ENCODE measurements around the gene IQCK.
A peak's percentile ranks its signal among the peaks of the same experiment; 100 is the strongest.

Gene IQCK

DNA sequence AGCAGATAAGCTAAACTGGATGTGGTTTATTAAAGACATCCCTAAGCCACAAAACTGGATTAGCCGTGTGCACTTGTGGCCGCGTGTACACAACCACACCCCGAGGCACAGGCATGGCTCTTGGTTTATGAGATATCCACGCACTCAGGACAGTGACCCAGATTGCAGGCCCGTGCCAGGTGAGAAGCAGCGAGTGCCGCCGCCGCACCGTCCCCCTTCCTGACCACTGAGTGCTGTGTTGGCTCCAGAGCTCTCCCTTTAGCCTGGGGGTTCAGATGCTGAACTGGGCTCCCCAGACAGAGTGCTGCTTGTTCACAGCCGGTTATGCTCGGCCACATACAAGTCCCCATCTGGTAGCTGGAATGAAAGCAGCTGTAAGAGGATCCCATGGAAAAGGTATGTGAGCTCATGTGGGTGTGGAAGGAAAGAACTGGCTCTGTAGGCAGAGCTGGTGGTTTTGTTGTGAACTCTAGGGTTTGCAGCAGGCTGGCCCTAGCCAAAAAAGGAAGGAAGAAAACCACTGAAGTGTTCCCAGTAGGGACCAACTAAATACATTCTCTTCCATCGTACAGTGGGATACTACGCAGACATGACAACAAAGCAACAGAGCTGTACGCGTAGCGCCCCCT, 29.6 kb upstream of the IQCK start:
- DNase-seq, result no peak
- H3K36me3 ChIP-seq (replicated peaks), result peaks cover 23% of the 10 kb centered on the region
- TF ChIP-seq, protein P1, sequence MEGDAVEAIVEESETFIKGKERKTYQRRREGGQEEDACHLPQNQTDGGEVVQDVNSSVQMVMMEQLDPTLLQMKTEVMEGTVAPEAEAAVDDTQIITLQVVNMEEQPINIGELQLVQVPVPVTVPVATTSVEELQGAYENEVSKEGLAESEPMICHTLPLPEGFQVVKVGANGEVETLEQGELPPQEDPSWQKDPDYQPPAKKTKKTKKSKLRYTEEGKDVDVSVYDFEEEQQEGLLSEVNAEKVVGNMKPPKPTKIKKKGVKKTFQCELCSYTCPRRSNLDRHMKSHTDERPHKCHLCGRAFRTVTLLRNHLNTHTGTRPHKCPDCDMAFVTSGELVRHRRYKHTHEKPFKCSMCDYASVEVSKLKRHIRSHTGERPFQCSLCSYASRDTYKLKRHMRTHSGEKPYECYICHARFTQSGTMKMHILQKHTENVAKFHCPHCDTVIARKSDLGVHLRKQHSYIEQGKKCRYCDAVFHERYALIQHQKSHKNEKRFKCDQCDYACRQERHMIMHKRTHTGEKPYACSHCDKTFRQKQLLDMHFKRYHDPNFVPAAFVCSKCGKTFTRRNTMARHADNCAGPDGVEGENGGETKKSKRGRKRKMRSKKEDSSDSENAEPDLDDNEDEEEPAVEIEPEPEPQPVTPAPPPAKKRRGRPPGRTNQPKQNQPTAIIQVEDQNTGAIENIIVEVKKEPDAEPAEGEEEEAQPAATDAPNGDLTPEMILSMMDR (IDR thresholded peaks at IDR 0.05; ENCODE audit: low read depth, low read length, missing control alignments), result no peak

GRCh38 chr16:19689342-19689741, 28.7 kb upstream of the IQCK start:
- Histone ChIP-seq H3K27me3 (replicated peaks) (no peaks in the 10 kb centered on the region), H3K4me3 (ENCODE audit: low read depth, low read length) (no peak overlapping the region), H3K27ac (no peak overlapping the region), H3K36me3 (replicated peaks) (peaks cover 17% of the 10 kb centered on the region)
- TF ChIP-seq, protein P1 (IDR thresholded peaks at IDR 0.05; ENCODE audit: low read depth, low read length, missing control alignments), result no peak
- no peak for DNase-seq
- in situ Hi-C loops (cut with HindIII; ENCODE audit: low pct_ligation_motif_present, low sequenced_read_pairs), result no loop called here

More for the DNA sequence above, 29.6 kb upstream of the IQCK start:
- Histone ChIP-seq H3K27me3 (replicated peaks) (no peaks in the 10 kb centered on the region), H3K27ac (no peak overlapping the region), H3K4me3 (ENCODE audit: low read depth, low read length) (no peak overlapping the region)
- in situ Hi-C loops (cut with HindIII; ENCODE audit: low pct_ligation_motif_present, low sequenced_read_pairs), result no loop called here

- H3K27ac ChIP-seq, result no peak overlapping the region
- peaks cover 15% of the 10 kb centered on the region for H3K36me3 ChIP-seq (replicated peaks)
- no peaks in the 10 kb centered on the region for H3K27me3 ChIP-seq (replicated peaks)
- no peak overlapping the region for H3K4me3 ChIP-seq (ENCODE audit: low read depth, low read length)
- in situ Hi-C loops (cut with HindIII; ENCODE audit: low pct_ligation_motif_present, low sequenced_read_pairs), result no loop called here
- TF ChIP-seq, protein P1 (IDR thresholded peaks at IDR 0.05; ENCODE audit: low read depth, low read length, missing control alignments), result no peak
- DNase-seq, result no peak
Measured at GRCh38 chr16:19690196-19690595, 27.9 kb upstream of the IQCK start.

GRCh38 chr16:19691161-19691711, 26.8 kb upstream of the IQCK start:
- Histone ChIP-seq H3K27ac (no peak overlapping the region), H3K27me3 (replicated peaks) (no peaks in the 10 kb centered on the region), H3K4me3 (ENCODE audit: low read depth, low read length) (no peak overlapping the region), H3K36me3 (replicated peaks) (peaks cover 10% of the 10 kb centered on the region)
- in situ Hi-C loops (cut with HindIII; ENCODE audit: low pct_ligation_motif_present, low sequenced_read_pairs), result no loop called here
- TF ChIP-seq, protein P1 (IDR thresholded peaks at IDR 0.05; ENCODE audit: low read depth, low read length, missing control alignments), result no peak
- DNase-seq, result no peak

DNA sequence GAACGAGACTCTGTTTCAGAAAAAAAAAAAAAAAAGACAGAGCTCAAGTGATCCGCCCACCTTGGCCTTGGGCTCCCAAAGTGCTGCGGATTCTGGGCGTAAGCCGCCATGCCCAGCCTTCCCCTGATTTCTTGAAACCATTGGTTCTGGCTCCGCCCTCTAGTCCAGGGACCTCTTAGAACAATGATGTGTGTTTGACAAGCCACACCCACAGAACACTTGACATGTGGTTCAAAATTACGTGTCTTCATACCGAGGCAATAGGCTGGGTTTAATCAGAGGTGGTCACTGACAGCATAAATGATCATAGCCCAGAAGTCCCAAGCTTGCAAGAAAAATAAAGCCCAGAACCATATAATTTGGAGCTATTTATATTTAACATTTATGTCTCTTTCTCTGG, 23.1 kb upstream of the IQCK start:
- H3K4me3 ChIP-seq (ENCODE audit: low read depth, low read length), result no peak overlapping the region
- peaks cover 6% of the 10 kb centered on the region for H3K36me3 ChIP-seq (replicated peaks)
- H3K27ac ChIP-seq, result no peak overlapping the region
- in situ Hi-C loops (cut with HindIII; ENCODE audit: low pct_ligation_motif_present, low sequenced_read_pairs), result no loop called here
- TF ChIP-seq, protein P1 (IDR thresholded peaks at IDR 0.05; ENCODE audit: low read depth, low read length, missing control alignments), result no peak
- no peaks in the 10 kb centered on the region for H3K27me3 ChIP-seq (replicated peaks)
- no peak for DNase-seq

- no peaks in the 10 kb centered on the region for H3K27me3 ChIP-seq (replicated peaks)
- DNase-seq, result peak; percentile 92
- H3K27ac ChIP-seq, result peak overlapping the region; percentile 79
- TF ChIP-seq, protein P1 (IDR thresholded peaks at IDR 0.05; ENCODE audit: low read depth, low read length, missing control alignments), result no peak
- H3K36me3 ChIP-seq (replicated peaks), result peaks cover 6% of the 10 kb centered on the region
- no peak overlapping the region for H3K4me3 ChIP-seq (ENCODE audit: low read depth, low read length)
- in situ Hi-C loops (cut with HindIII; ENCODE audit: low pct_ligation_motif_present, low sequenced_read_pairs), result no loop called here
Measured at GRCh38 chr16:19696328-19696727, 21.7 kb upstream of the IQCK start.
